ENCODE data around the gene CYP26B1.

DNA sequence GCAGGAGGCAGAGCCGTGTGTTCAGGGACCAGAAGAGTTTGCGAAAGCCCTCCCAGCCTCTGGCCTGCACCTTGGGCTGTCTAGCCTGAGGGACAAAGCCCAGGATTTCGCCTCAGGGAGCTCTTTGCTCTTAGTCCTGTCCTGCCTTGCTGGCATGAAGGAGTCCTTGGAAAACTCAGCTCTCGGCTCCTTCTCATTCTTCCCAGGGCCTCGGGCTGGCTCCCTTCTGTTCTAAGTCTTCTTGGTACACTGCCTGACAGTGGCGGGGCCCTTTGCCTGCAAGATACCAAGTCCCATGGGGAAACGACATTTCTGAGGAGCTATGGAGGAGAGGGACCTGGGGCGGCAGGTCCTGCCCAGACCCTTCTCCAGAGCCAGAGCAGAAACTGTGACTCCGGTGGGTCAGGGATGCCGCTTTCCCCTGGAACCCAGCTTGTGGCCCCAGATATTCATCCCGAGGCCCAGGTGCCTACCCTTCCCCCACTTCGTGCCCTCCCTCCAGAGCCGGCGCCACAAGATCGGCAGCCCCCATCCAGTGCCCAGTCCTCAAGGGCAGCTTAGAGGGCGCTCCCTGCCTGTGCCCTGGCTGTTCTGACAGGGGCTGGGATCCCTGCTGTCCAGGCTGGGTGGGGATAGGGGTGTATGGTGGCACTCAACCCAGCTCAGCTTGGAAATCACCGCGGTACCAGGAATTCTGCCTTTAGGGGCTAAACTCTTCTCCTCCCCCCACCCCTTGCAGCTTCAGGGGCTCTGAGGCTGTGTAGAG, 5.5 kb upstream of the CYP26B1 start:
- TF ChIP-seq FOXM1 (IDR thresholded peaks at IDR 0.05; ENCODE audit: borderline replicate concordance, low read depth) (no peak), RAD21 (IDR thresholded peaks at IDR 0.05; ENCODE audit: low read depth) (no peak), CEBPB (IDR thresholded peaks at IDR 0.05) (no peak), ZBTB7A (IDR thresholded peaks at IDR 0.05; ENCODE audit: low read depth) (no peak), EP300 (IDR thresholded peaks at IDR 0.05; ENCODE audit: borderline replicate concordance) (no peak), TCF12 (IDR thresholded peaks at IDR 0.05; ENCODE audit: low read depth) (no peak)
- TF ChIP-seq, protein P1, sequence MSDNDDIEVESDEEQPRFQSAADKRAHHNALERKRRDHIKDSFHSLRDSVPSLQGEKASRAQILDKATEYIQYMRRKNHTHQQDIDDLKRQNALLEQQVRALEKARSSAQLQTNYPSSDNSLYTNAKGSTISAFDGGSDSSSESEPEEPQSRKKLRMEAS (IDR thresholded peaks at IDR 0.05) = no peak
